Thoracic aorta (tissue), 2 donors: ENCODE results near the gene LDLRAD4. TPM values are rescaled to one million over a fixed set of nuclear protein-coding genes. Genes with fewer than 3 reads are reported as not detected.

Experiments
- ATAC-seq: fragments of 150-250 bp; one replicate; pipeline ENCODE4 v1.8.0; 2017; ENCODE audit warnings: low read depth; ENCODE audit not compliant: insufficient number of reproducible peaks, low FRiP score
- DNase-seq: peaks from one replicate; pipeline ENCODE4 v3.0.0-alpha.2; 2020; ENCODE audit warnings: low spot score
- H3K27ac ChIP-seq, 2 donors: fragments of 200-600 bp; sonication (generic); 1 replicate in 1 of 2; 2 replicates in 1 of 2; pipeline ENCODE4 v1.5.1; 2016; ENCODE audit warnings: mild to moderate bottlenecking in 2 of 2, moderate library complexity in 2 of 2
- H3K27me3 ChIP-seq: fragments of 200-600 bp; sonication (generic); replicated peaks from 2 replicates; pipeline ENCODE4 v1.6.0; 2016; ENCODE audit warnings: mild to moderate bottlenecking; ENCODE audit not compliant: insufficient read depth
- H3K36me3 ChIP-seq: fragments of 200-600 bp; sonication (generic); one replicate; pipeline ENCODE4 v1.5.1; 2016
- H3K4me1 ChIP-seq, 2 donors: fragments of 200-600 bp; sonication (generic); 1 replicate in 1 of 2; 2 replicates in 1 of 2; pipeline versions ENCODE4 v1.5.1 to v1.6.0; 2016; ENCODE audit warnings: low read depth in 2 of 2, mild to moderate bottlenecking in 1 of 2; ENCODE audit not compliant: control insufficient read depth in 1 of 2
- H3K4me3 ChIP-seq: fragments of 200-600 bp; sonication (generic); 2 replicates; pipeline ENCODE4 v1.5.1; 2016; ENCODE audit warnings: mild to moderate bottlenecking
- H3K9me3 ChIP-seq: fragments of 200-600 bp; sonication (generic); 2 replicates; pipeline ENCODE4 v1.5.1; 2016
- CTCF ChIP-seq: fragments of 200-600 bp; sonication (generic); IDR thresholded peaks from one replicate; pipeline ENCODE4 v1.5.1; 2019; ENCODE audit warnings: antibody characterized with exemption
- total RNA-seq, 2 donors: library from RNA; depleted of rRNA; stranded (reverse); fragments of >200 nt; gene quantifications; one replicate each; pipeline versions ENCODE4 v1.1.0 to v1.2.3, GENCODE V29; 2016

LDLRAD4 gene
- total RNA-seq, 2 donors from 2014 or later: 98.4 to 135 TPM

- Histone ChIP-seq H3K27me3 (no peaks in the 10 kb centered on the region), H3K9me3 (no peaks in the 10 kb centered on the region), H3K27ac (no peak overlapping the region), H3K4me3 (no peak overlapping the region), H3K4me1 (no peaks in the 10 kb centered on the region), H3K36me3 (no peaks in the 10 kb centered on the region)
- no peak for TF ChIP-seq CTCF
- DNase-seq (no peak), ATAC-seq (no peak)
Observed at GRCh38 chr18:13409026-13409425, 190.5 kb downstream of the LDLRAD4 start.

- H3K36me3 ChIP-seq: no peaks in the 10 kb centered on the region
- DNase-seq (no peak), ATAC-seq (no peak)
- TF ChIP-seq CTCF: no peak
- no peaks in the 10 kb centered on the region for H3K4me1 ChIP-seq
- no peaks in the 10 kb centered on the region for H3K27me3 ChIP-seq
- no peaks in the 10 kb centered on the region for H3K9me3 ChIP-seq
- H3K4me3 ChIP-seq: no peak overlapping the region
- H3K27ac ChIP-seq: no peak overlapping the region
Observed at GRCh38 chr18:13409997-13410396, 191.4 kb downstream of the LDLRAD4 start.

- no peak for DNase-seq
- H3K4me1 ChIP-seq: peaks cover 0 to under 1% of the 10 kb centered on the region in 2 donors
- no peak overlapping the region for H3K27ac ChIP-seq
- H3K4me3 ChIP-seq: no peak overlapping the region
- no peaks in the 10 kb centered on the region for H3K27me3 ChIP-seq
- ATAC-seq: no peak
- no peaks in the 10 kb centered on the region for H3K9me3 ChIP-seq
- no peaks in the 10 kb centered on the region for H3K36me3 ChIP-seq
- no peak for TF ChIP-seq CTCF
Observed at GRCh38 chr18:13410471-13410870, 191.9 kb downstream of the LDLRAD4 start.

- H3K4me3 ChIP-seq: no peak overlapping the region
- no peak for ATAC-seq
- no peak overlapping the region for H3K27ac ChIP-seq
- H3K4me1 ChIP-seq: peaks cover 13 to 16% of the 10 kb centered on the region in 2 donors
- no peaks in the 10 kb centered on the region for H3K36me3 ChIP-seq
- no peaks in the 10 kb centered on the region for H3K27me3 ChIP-seq
- no peaks in the 10 kb centered on the region for H3K9me3 ChIP-seq
- DNase-seq: no peak
- TF ChIP-seq CTCF: no peak
Observed at GRCh38 chr18:13412017-13412416, 193.5 kb downstream of the LDLRAD4 start.

- Histone ChIP-seq H3K4me3 (no peak overlapping the region), H3K36me3 (no peaks in the 10 kb centered on the region), H3K9me3 (no peaks in the 10 kb centered on the region), H3K4me1 (peaks cover 13 to 20% of the 10 kb centered on the region in 2 donors), H3K27me3 (no peaks in the 10 kb centered on the region), H3K27ac (no peak overlapping the region)
- DNase-seq: no peak
- no peak for TF ChIP-seq CTCF
- ATAC-seq: no peak
Observed at GRCh38 chr18:13412901-13413300, 194.3 kb downstream of the LDLRAD4 start.
